HCT116 (cell line): Measurements from ENCODE around the gene NOTCH1. TPM values are rescaled to one million over a fixed set of nuclear protein-coding genes. Genes with fewer than 3 reads are reported as not detected.

Source experiments
- ATAC-seq: fragments of 200-7000 bp; cut with Tn5 transposase; 2 replicates; pipeline ENCODE4 v1.9.1; 2020; ENCODE audit warnings: mild to moderate bottlenecking, moderate library complexity
- BruUV-seq: library from RNA; stranded (reverse); fragments of 400-500 nt; replicated peaks from 2 replicates; lab custom pipeline; 2021; lab: Mats Ljungman, UMichigan
- CTCF ChIA-PET: fragments of 300-600 bp; sonication (Branson Sonifier 250); formaldehyde crosslinking; loops from one replicate; lab custom pipeline; 2021; ENCODE audit warnings: antibody characterized with exemption; lab: Charles Lee
- POLR2A ChIA-PET: fragments of 300-600, 350-600 bp; sonication (Branson Sonifier 250); formaldehyde crosslinking; loops from one replicate; lab custom pipeline; 2021; ENCODE audit warnings: antibody characterized with exemption; lab: Charles Lee
- RAD21 ChIA-PET, 2 experiments: fragments of 300-600 bp; sonication (Branson Sonifier 250); formaldehyde crosslinking; loops; one replicate each; lab custom pipeline; 2023; ENCODE audit warnings: low total read pairs in 2 of 2; ENCODE audit not compliant: uncharacterized antibody in 2 of 2, unreplicated experiment in 2 of 2, low non-redundant PET in 1 of 2; lab: Charles Lee
- DNase-seq: peaks from one replicate; pipeline ENCODE4 v3.0.0-alpha.2; 2010; ENCODE audit warnings: low read depth, low spot score
- H2AFZ ChIP-seq: fragments of 200-600 bp; shearing (Covaris generic), sonication (generic); 2 replicates; pipeline ENCODE4 v1.6.1; 2017; ENCODE audit warnings: low read depth, mixed run types, mixed read lengths, antibody characterized with exemption, low read length; ENCODE audit not compliant: poor library complexity, severe bottlenecking
- H3K27ac ChIP-seq: 2 replicates; pipeline ENCODE4 v1.5.1; 2012; ENCODE audit warnings: low read depth, low read length
- H3K27me3 ChIP-seq: fragments of 200-600 bp; sonication (generic); 2 replicates; pipeline ENCODE4 v1.6.1; 2016; ENCODE audit warnings: mixed run types, low read length, mixed read lengths; ENCODE audit not compliant: insufficient read depth
- H3K36me3 ChIP-seq, 2 experiments: fragments of 200-500 bp in 1 of 2; fragments of 200-600 bp in 1 of 2; sonication (Bioruptor generic) in 1 of 2; sonication (generic) in 1 of 2; 2 replicates each; pipeline versions ENCODE4 v1.5.1 to v1.6.1; 2014 to 2016; ENCODE audit warnings: low read length in 2 of 2, inconsistent platforms in 1 of 2, mixed read lengths in 1 of 2, mixed run types in 1 of 2; ENCODE audit not compliant: insufficient read depth in 2 of 2, control insufficient read depth in 1 of 2
- H3K4me1 ChIP-seq, 2 experiments: fragments of 200-600 bp in 1 of 2; sonication (generic) in 1 of 2; 2 replicates each; pipeline versions ENCODE4 v1.5.1 to v1.6.1; 2012 to 2017; ENCODE audit warnings: low read length in 2 of 2, inconsistent platforms in 1 of 2, mild to moderate bottlenecking in 1 of 2, mixed read lengths in 1 of 2, mixed run types in 1 of 2, moderate library complexity in 1 of 2; ENCODE audit not compliant: insufficient read depth in 2 of 2, control insufficient read depth in 1 of 2
- H3K4me2 ChIP-seq: fragments of 200-600 bp; sonication (generic); 2 replicates; pipeline ENCODE4 v1.6.1; 2017; ENCODE audit warnings: mixed run types, low read length, mixed read lengths
- H3K4me3 ChIP-seq, 2 experiments: fragments of 200-600 bp in 1 of 2; sonication (generic) in 1 of 2; replicated peaks in 1 of 2; 2 replicates each; pipeline ENCODE4 v1.5.1; 2011 to 2016; ENCODE audit warnings: low read length in 2 of 2, control low read depth in 1 of 2, low read depth in 1 of 2, mild to moderate bottlenecking in 1 of 2, mixed read lengths in 1 of 2, mixed run types in 1 of 2
- H3K79me2 ChIP-seq: fragments of 200-600 bp; sonication (generic); 2 replicates; pipeline ENCODE4 v1.6.1; 2017; ENCODE audit warnings: mild to moderate bottlenecking, mixed run types, low read length, moderate library complexity, mixed read lengths; ENCODE audit not compliant: insufficient read depth
- H3K9ac ChIP-seq: fragments of 200-600 bp; sonication (generic); 2 replicates; pipeline ENCODE4 v1.6.1; 2016; ENCODE audit warnings: low read length, mixed read lengths
- H3K9me2 ChIP-seq: fragments of 200-600 bp; sonication (generic), shearing (Covaris generic); 2 replicates; pipeline ENCODE4 v1.6.1; 2017; ENCODE audit warnings: mixed run types, mild to moderate bottlenecking, moderate library complexity; ENCODE audit not compliant: insufficient read depth
- H3K9me3 ChIP-seq, 2 experiments: fragments of 200-500 bp in 1 of 2; fragments of 200-600 bp in 1 of 2; sonication (Bioruptor generic) in 1 of 2; sonication (generic) in 1 of 2; 2 replicates each; pipeline ENCODE4 v1.6.1; 2014 to 2017; ENCODE audit warnings: low read length in 2 of 2, mixed read lengths in 2 of 2, inconsistent platforms in 1 of 2, low read depth in 1 of 2, mild to moderate bottlenecking in 1 of 2, mixed run types in 1 of 2, moderate library complexity in 1 of 2; ENCODE audit not compliant: control insufficient read depth in 1 of 2, insufficient read depth in 1 of 2
- H4K20me1 ChIP-seq: fragments of 200-600 bp; sonication (generic), shearing (Covaris generic); 2 replicates; pipeline ENCODE4 v1.6.1; 2017; ENCODE audit warnings: mixed run types, mild to moderate bottlenecking, moderate library complexity; ENCODE audit not compliant: insufficient read depth
- ATF3 ChIP-seq: IDR thresholded peaks from 2 replicates; pipeline ENCODE4 v1.6.1; 2012
- EGR1 ChIP-seq: IDR thresholded peaks from 2 replicates; pipeline ENCODE4 v1.6.1; 2012; ENCODE audit warnings: low read depth
- EZH2 ChIP-seq: fragments of 200-600 bp; sonication (generic); IDR thresholded peaks from 2 replicates; pipeline ENCODE4 v1.6.1; 2017; ENCODE audit warnings: antibody characterized with exemption, mixed run types
- EZH2phosphoT487 ChIP-seq: fragments of 200-600 bp; IDR thresholded peaks from 2 replicates; pipeline ENCODE4 v1.6.1; 2018; ENCODE audit warnings: antibody characterized with exemption, borderline replicate concordance
- JUND ChIP-seq: IDR thresholded peaks from 2 replicates; pipeline ENCODE4 v1.6.1; 2012
- SRF ChIP-seq: IDR thresholded peaks from 2 replicates; pipeline ENCODE4 v1.6.1; 2012; ENCODE audit warnings: low read depth
- ZNF274 ChIP-seq: fragments of 200-500 bp; sonication (Bioruptor generic); IDR thresholded peaks from 2 replicates; pipeline ENCODE4 v1.6.1; 2014; ENCODE audit warnings: mild to moderate bottlenecking, low read depth, low read length, inconsistent platforms
- intact Hi-C: fragments of 100-400 bp; cut with micrococcal nuclease; formaldehyde crosslinking; loops from 2 replicates; pipeline ENCODE4 v1.10.0; 2022
- total RNA-seq: library from RNA; stranded (reverse); gene quantifications from one replicate; pipeline ENCODE4 v1.2.1, GENCODE V29; 2021; ENCODE audit not compliant: unreplicated experiment
- TF ChIP-seq, protein P1 (sequence below), 3 experiments: fragments of 200-600 bp in 1 of 3; sonication (generic) in 1 of 3; IDR thresholded peaks in 2 of 3; conservative IDR thresholded peaks in 1 of 3; 2 replicates each; pipeline ENCODE4 v1.5.1; 2012 to 2017; ENCODE audit warnings: low read depth in 2 of 3, low read length in 2 of 3, antibody characterized with exemption in 1 of 3, borderline replicate concordance in 1 of 3, control low read depth in 1 of 3, mild to moderate bottlenecking in 1 of 3, mixed read lengths in 1 of 3, mixed run types in 1 of 3, moderate library complexity in 1 of 3; ENCODE audit not compliant: insufficient read depth in 1 of 3
- TF ChIP-seq, protein P2 (sequence below): IDR thresholded peaks from 2 replicates; pipeline ENCODE4 v1.6.1; 2011; ENCODE audit warnings: mild to moderate bottlenecking, low read length, moderate library complexity; ENCODE audit not compliant: insufficient replicate concordance; ENCODE audit errors: extremely low read depth

The NOTCH1 gene
- total RNA-seq, 1 experiment from 2014 or later = 36.2 TPM

DNA sequence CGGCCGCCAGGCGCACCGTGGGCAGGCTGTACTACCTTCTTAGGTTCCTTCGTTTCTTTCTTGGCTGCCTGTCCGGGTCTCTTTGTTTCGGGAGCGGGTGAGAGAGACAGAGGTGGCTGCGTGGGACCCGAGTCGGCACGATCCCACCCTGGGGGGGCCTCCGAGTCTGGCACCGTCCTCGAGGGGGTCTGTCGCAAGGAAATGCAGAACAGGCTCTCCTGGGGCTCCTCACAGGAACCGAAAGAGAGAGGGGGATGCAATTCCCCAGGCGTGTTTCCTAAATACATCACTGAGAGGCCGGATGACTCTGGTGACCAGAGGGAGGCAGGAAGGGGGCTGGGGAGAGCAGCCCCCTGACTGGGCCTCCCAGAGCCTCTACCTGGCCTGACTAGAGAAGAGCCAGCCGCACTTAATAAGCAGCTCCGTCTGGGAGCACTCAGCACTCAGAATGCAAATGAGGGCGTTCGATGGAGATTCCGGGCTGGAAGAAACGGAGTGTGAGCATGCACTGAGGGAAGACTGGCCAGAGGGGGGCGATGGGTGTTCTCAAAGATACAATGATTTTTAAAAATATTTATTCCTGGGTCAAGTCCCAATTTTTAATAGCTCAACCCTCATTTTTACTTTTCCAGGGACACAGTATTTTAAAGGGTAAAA is 94.5 kb downstream of the NOTCH1 start:
- Histone ChIP-seq H3K27me3 (no peaks in the 10 kb centered on the region), H3K36me3 (peaks cover 48 to 59% of the 10 kb centered on the region in 2 experiments; a peak in 3 of 4 replicates), H3K9me3 (no peaks in the 10 kb centered on the region), H3K9ac (no peak overlapping the region), H4K20me1 (no peaks in the 10 kb centered on the region), H3K9me2 (no peaks in the 10 kb centered on the region), H3K27ac (no peak overlapping the region), H3K79me2 (peaks cover 3% of the 10 kb centered on the region; the same call in 1 of the 2 replicates), H3K4me1 (no peaks in the 10 kb centered on the region), H3K4me2 (no peak overlapping the region), H2AFZ (no peak overlapping the region), H3K4me3 (no peak overlapping the region)
- TF ChIP-seq, protein P1, sequence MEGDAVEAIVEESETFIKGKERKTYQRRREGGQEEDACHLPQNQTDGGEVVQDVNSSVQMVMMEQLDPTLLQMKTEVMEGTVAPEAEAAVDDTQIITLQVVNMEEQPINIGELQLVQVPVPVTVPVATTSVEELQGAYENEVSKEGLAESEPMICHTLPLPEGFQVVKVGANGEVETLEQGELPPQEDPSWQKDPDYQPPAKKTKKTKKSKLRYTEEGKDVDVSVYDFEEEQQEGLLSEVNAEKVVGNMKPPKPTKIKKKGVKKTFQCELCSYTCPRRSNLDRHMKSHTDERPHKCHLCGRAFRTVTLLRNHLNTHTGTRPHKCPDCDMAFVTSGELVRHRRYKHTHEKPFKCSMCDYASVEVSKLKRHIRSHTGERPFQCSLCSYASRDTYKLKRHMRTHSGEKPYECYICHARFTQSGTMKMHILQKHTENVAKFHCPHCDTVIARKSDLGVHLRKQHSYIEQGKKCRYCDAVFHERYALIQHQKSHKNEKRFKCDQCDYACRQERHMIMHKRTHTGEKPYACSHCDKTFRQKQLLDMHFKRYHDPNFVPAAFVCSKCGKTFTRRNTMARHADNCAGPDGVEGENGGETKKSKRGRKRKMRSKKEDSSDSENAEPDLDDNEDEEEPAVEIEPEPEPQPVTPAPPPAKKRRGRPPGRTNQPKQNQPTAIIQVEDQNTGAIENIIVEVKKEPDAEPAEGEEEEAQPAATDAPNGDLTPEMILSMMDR (IDR thresholded peaks at IDR 0.05 in 2 of 3, conservative IDR thresholded peaks at IDR 0.05 in 1 of 3; ENCODE audit: borderline replicate concordance in 1 of 3, insufficient read depth in 1 of 3, low read depth in 2 of 3, low read length in 2 of 3) = peak in 1 of 3 experiments; percentile 26; a peak in 1 of 6 replicates
- TF ChIP-seq ZNF274 = no peak
- ChIA-PET POLR2A (no interaction called here), RAD21 (no interaction called here), CTCF (interaction anchor here (0.9 kb wide), 1 partner anchor 10 kb away, joined by 3 read pairs; no protein-coding TSS in a partner anchor)
- DNase-seq (no peak), ATAC-seq (0 out of 2 replicates have a peak, but pooled peaks have one; percentile 42)
- intact Hi-C loops = no loop called here
- no TSS peak for BruUV-seq

DNA sequence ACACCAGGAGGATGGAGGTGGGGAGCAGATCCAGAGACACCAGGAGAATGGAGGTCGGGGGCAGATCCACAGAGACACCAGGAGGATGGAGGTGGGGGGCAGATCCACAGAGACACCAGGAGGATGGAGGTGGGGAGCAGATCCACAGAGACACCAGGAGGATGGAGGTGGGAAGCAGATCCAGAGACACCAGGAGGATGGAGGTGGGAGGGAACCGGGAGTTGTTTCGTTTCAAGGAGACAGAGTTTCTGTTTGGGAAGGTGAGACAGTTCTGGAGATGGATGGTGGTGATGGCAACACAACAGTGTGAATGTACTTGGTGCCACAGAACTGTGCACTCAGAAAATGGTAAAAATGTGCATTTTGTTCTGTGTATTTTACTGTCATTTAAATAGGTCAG is 97.2 kb downstream of the NOTCH1 start:
- no peak for TF ChIP-seq EZH2phosphoT487
- TF ChIP-seq, protein P2, sequence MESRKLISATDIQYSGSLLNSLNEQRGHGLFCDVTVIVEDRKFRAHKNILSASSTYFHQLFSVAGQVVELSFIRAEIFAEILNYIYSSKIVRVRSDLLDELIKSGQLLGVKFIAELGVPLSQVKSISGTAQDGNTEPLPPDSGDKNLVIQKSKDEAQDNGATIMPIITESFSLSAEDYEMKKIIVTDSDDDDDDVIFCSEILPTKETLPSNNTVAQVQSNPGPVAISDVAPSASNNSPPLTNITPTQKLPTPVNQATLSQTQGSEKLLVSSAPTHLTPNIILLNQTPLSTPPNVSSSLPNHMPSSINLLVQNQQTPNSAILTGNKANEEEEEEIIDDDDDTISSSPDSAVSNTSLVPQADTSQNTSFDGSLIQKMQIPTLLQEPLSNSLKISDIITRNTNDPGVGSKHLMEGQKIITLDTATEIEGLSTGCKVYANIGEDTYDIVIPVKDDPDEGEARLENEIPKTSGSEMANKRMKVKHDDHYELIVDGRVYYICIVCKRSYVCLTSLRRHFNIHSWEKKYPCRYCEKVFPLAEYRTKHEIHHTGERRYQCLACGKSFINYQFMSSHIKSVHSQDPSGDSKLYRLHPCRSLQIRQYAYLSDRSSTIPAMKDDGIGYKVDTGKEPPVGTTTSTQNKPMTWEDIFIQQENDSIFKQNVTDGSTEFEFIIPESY = no peak
- TF ChIP-seq SRF = no peak
- no peak for TF ChIP-seq ZNF274
- no peak for TF ChIP-seq JUND
- no peak for TF ChIP-seq EGR1
- no peak for TF ChIP-seq EZH2
- no peak for TF ChIP-seq ATF3
- ATAC-seq (no peak), DNase-seq (no peak)
- no peaks in the 10 kb centered on the region for H4K20me1 ChIP-seq
- H3K36me3 ChIP-seq = peaks cover 42 to 65% of the 10 kb centered on the region in 2 experiments
- H3K9me3 ChIP-seq = no peaks in the 10 kb centered on the region
- no peaks in the 10 kb centered on the region for H3K27me3 ChIP-seq
- BruUV-seq = no TSS peak
- H2AFZ ChIP-seq = no peak overlapping the region
- H3K9ac ChIP-seq = no peak overlapping the region
- H3K79me2 ChIP-seq = peaks cover 3% of the 10 kb centered on the region; the same call in 1 of the 2 replicates
- H3K4me1 ChIP-seq = no peaks in the 10 kb centered on the region
- intact Hi-C loops = no loop called here
- no peak overlapping the region for H3K27ac ChIP-seq
- ChIA-PET POLR2A (no interaction called here), CTCF (no interaction called here), RAD21 (no interaction called here)
- H3K4me2 ChIP-seq = no peak overlapping the region
- no peaks in the 10 kb centered on the region for H3K9me2 ChIP-seq
- H3K4me3 ChIP-seq = no peak overlapping the region
